ENCODE measurements around the gene UTP4. TPM values are rescaled to one million over a fixed set of nuclear protein-coding genes. Genes with fewer than 3 reads are reported as not detected.

UTP4 gene
- total RNA-seq, 1 donor from 2014 or later = 39.3 TPM

GRCh38 chr16:69114346-69114975 lies 18.0 kb upstream of the UTP4 start:
- H3K27me3 Mint-ChIP-seq (ENCODE audit: unreplicated experiment) = peaks cover 4% of the 10 kb centered on the region
- no peak overlapping the region for H3K27ac Mint-ChIP-seq (ENCODE audit: unreplicated experiment)
- H3K9me3 Mint-ChIP-seq (ENCODE audit: unreplicated experiment) = no peaks in the 10 kb centered on the region
- TF ChIP-seq CTCF (IDR thresholded peaks at IDR 0.05; ENCODE audit: unreplicated experiment) = no peak
- peaks cover 12% of the 10 kb centered on the region for H3K4me1 Mint-ChIP-seq (ENCODE audit: unreplicated experiment)
- H3K4me3 Mint-ChIP-seq (ENCODE audit: unreplicated experiment) = no peak overlapping the region
- no peak for DNase-seq (ENCODE audit: low spot score)
- H3K36me3 Mint-ChIP-seq (ENCODE audit: low read depth, unreplicated experiment) = peaks cover 12% of the 10 kb centered on the region

GRCh38 chr16:69114976-69115355 lies 17.5 kb upstream of the UTP4 start:
- Mint-ChIP-seq H3K9me3 (ENCODE audit: unreplicated experiment) (no peaks in the 10 kb centered on the region), H3K27ac (ENCODE audit: unreplicated experiment) (no peak overlapping the region), H3K27me3 (ENCODE audit: unreplicated experiment) (peaks cover 4% of the 10 kb centered on the region), H3K4me3 (ENCODE audit: unreplicated experiment) (no peak overlapping the region), H3K36me3 (ENCODE audit: low read depth, unreplicated experiment) (peaks cover 12% of the 10 kb centered on the region), H3K4me1 (ENCODE audit: unreplicated experiment) (peaks cover 12% of the 10 kb centered on the region)
- TF ChIP-seq CTCF (IDR thresholded peaks at IDR 0.05; ENCODE audit: unreplicated experiment) = no peak
- DNase-seq (ENCODE audit: low spot score) = no peak

- no peak for DNase-seq (ENCODE audit: low spot score)
- H3K36me3 Mint-ChIP-seq (ENCODE audit: low read depth, unreplicated experiment) = peaks cover 14% of the 10 kb centered on the region
- no peaks in the 10 kb centered on the region for H3K9me3 Mint-ChIP-seq (ENCODE audit: unreplicated experiment)
- no peak for TF ChIP-seq CTCF (IDR thresholded peaks at IDR 0.05; ENCODE audit: unreplicated experiment)
- no peak overlapping the region for H3K4me3 Mint-ChIP-seq (ENCODE audit: unreplicated experiment)
- peaks cover 12% of the 10 kb centered on the region for H3K4me1 Mint-ChIP-seq (ENCODE audit: unreplicated experiment)
- peaks cover 4% of the 10 kb centered on the region for H3K27me3 Mint-ChIP-seq (ENCODE audit: unreplicated experiment)
- no peak overlapping the region for H3K27ac Mint-ChIP-seq (ENCODE audit: unreplicated experiment)
These were observed 17.1 kb upstream of the UTP4 start for GRCh38 chr16:69115361-69115760.

- H3K9me3 Mint-ChIP-seq (ENCODE audit: unreplicated experiment) = no peaks in the 10 kb centered on the region
- no peak for DNase-seq (ENCODE audit: low spot score)
- peaks cover 2% of the 10 kb centered on the region for H3K27me3 Mint-ChIP-seq (ENCODE audit: unreplicated experiment)
- H3K36me3 Mint-ChIP-seq (ENCODE audit: low read depth, unreplicated experiment) = peaks cover 17% of the 10 kb centered on the region
- peaks cover 12% of the 10 kb centered on the region for H3K4me1 Mint-ChIP-seq (ENCODE audit: unreplicated experiment)
- H3K27ac Mint-ChIP-seq (ENCODE audit: unreplicated experiment) = no peak overlapping the region
- TF ChIP-seq CTCF (IDR thresholded peaks at IDR 0.05; ENCODE audit: unreplicated experiment) = no peak
- no peak overlapping the region for H3K4me3 Mint-ChIP-seq (ENCODE audit: unreplicated experiment)
These were observed 16.6 kb upstream of the UTP4 start for GRCh38 chr16:69115837-69116236.

GRCh38 chr16:69116256-69116875 lies 16.1 kb upstream of the UTP4 start:
- H3K36me3 Mint-ChIP-seq (ENCODE audit: low read depth, unreplicated experiment) = peaks cover 21% of the 10 kb centered on the region

More at GRCh38 chr16:69116256-69116875, 16.1 kb upstream of the UTP4 start:
- no peak for TF ChIP-seq CTCF (IDR thresholded peaks at IDR 0.05; ENCODE audit: unreplicated experiment)
- Mint-ChIP-seq H3K4me1 (ENCODE audit: unreplicated experiment) (peaks cover 12% of the 10 kb centered on the region), H3K9me3 (ENCODE audit: unreplicated experiment) (no peaks in the 10 kb centered on the region), H3K4me3 (ENCODE audit: unreplicated experiment) (no peak overlapping the region), H3K27ac (ENCODE audit: unreplicated experiment) (no peak overlapping the region), H3K27me3 (ENCODE audit: unreplicated experiment) (peaks cover 2% of the 10 kb centered on the region)
- DNase-seq (ENCODE audit: low spot score) = no peak

Measured in endothelial cell (in vitro differentiated cells).